HG03565 (cell line): ENCODE data around the gene ESF1.
A peak's percentile ranks its signal among the peaks of the same experiment; 100 is the strongest.
"Not testable (repeated sequence)": the region's sequence is repeated elsewhere in the genome, so short reads cannot be mapped to it uniquely, and the experiment has no call there.

Experiments
- ATAC-seq: cut with Tn5 transposase; IDR thresholded peaks from one replicate; pipeline ENCODE4 v1.9.1; 2021; ENCODE audit warnings: mild to moderate bottlenecking, moderate library complexity; ENCODE audit not compliant: unreplicated experiment

ESF1 gene

GRCh38 chr20:13788167-13788834 is 3.6 kb upstream of the ESF1 start:
- peak; percentile 42 for ATAC-seq

DNA sequence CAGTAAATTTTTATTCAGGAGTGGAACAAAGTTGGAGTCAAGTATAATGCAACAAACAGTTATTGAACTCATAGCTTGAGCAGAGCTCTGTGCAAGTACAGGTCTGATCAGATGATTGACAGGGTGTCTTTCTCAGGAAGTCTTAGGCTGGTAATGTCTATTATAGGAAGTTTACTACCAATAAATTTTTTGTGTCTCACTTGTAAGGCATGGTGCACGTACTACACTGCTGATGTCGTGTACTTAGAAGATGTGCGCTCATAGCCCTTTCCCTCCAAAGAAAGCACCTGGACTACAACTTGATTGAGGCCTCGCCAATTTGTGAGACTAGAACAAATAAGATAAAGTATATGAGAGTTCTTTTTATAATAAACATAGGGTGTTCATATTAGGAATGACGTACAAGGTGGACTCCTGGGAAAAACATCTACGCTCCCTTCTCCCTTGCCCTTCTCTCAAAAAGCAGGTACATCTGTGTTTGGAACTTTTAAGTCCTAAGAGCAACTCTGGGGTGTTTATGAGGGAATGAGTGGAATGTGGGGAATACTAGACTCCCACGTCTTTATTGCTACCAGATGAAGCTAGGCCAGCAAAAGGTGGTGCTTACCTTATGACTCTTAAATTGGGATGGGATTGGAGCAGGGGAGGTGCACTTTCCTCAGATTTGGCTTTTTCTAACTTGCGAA is 1.6 kb upstream of the ESF1 start:
- no peak for ATAC-seq

GRCh38 chr20:13784271-13784892 is 337 bp downstream of the ESF1 start:
- no peak for ATAC-seq

DNA sequence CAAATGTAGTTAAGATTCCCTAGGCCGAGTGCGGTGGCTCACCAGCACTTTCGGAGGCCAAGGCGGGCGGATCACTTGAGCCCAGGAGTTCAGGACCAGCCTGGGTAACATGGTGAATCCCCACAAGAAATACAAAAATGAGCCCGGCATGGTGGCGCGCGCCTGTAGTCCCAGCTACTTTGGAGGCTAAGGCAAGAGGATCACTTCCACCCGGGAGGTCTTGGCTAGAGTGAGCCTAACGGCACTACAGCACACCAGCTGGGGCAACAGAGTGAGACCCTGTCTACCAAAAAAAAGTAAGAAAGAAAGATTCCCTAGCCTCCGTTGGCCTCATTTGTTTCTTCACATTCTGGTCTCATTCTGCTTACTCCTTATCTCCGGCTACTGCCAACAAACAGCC is 1.2 kb downstream of the ESF1 start:
- ATAC-seq: no peak

GRCh38 chr20:13778827-13779226 is 5.9 kb downstream of the ESF1 start:
- peak; percentile 51 for ATAC-seq

DNA sequence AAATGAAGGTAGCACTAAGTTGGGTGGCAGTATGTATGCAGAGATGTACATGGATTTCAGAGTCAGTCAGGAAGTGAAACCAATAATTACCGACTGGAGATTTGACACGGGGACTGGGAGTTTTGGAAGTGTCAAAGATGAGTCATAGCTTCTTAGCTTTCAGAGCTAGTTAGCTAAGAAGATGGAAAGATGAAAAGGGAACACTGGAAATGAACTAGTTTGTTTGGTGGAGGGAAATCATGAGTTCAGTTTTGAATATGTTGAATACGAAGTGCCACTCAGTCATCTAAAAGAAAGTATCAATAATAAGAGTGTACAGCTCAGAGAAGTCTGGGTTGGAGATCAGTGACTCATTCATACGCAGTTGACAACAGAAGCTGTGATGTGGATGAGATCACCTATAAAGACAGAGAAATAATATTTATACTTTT is 7.5 kb downstream of the ESF1 start:
- no peak for ATAC-seq

DNA sequence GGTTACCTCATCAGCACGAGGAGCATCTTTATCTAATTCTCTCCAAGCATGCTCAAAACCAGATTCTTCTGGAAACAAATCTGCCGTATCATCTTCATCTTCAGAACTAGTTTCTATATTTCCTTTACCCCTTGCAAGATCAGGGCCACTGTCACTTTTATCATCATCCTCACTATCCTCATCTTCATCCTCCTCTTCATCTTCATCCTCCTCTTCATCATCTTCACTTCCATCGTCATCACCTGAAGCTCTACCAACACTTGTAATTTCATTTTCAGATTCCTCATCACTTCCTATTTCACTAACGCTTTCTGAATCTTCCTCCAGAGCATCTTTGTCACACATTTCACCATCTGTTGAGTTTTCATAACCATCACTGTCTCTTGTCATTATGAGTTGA is 8.9 kb downstream of the ESF1 start:
- no peak for ATAC-seq

DNA sequence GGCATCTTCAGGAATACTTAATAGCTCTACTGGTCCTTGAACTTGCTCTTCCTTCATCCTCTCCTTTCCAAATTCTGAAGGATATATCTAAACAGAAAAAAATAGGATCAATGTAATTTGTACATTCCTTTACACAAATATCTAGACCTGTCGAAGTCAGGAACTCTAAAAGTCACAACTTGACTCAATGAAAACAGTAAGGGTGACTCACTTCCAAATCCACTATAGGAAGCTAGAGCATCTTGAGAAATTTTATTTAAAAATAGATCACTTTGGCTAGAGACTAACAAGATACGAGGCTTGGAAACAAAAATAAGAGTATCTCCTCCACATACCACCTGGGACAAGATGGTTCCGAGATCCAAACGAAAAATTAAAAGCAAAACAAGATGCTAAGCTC is 12.2 kb downstream of the ESF1 start:
- no peak for ATAC-seq

DNA sequence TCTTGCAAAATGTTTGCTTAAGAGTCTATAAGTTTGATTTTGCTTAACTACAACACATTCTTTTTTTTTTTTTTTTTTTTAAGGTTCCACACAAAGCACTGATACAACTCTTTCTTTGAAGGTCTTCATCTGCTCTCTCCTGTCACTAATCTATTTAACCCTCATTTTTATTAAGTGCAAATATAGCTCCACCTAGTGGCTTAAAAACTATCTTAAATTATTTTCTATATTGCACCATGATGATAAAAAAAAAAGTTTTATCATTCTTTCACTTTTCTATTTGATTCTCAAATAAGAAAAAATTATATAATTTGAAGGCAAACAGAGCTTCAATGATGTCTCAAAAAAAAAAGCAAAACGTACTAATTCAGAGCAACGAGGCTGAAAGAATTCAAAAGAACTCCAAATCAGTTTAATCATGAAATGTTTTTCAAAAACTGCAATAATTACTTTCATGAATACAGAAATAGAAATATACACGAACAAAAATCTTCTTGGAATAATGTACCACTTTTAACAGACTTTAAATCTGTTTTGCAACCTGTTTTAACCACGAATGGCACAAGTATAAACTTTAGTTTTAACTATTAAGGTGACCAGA is 12.8 kb downstream of the ESF1 start:
- ATAC-seq: no peak

- ATAC-seq: no peak
Observed at GRCh38 chr20:13770141-13770540, 14.6 kb downstream of the ESF1 start.

DNA sequence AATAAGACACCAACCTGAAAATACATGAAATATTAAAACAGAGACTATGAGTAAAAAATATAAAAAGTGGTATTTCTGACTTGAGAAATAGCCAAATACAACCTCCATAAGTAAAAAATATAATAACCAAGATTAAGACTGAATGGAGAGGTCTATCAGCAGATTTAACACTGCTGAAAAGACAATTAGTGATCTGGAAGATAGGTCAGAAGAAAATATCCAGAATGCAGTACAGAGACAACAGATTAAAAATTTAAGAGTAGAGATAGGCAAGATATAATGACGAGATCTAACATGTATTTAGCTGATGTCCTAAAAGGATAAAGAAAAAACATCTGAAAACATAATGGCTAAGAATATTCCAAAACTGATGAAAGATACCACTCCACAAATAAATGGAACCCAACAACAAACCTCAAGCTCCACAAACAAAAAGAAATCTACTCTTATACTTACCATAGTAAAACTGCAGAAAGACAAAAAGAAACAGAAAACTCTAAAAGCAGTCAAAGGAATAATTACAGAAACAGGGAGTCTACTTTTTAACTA is 18.8 kb downstream of the ESF1 start:
- ATAC-seq: no peak

GRCh38 chr20:13765299-13765698 is 19.4 kb downstream of the ESF1 start:
- ATAC-seq: no peak

- ATAC-seq: not testable (repeated sequence)
Observed at GRCh38 chr20:13760451-13760946, 24.2 kb downstream of the ESF1 start.

- no peak for ATAC-seq
Observed at GRCh38 chr20:13758884-13759283, 25.8 kb downstream of the ESF1 start.

DNA sequence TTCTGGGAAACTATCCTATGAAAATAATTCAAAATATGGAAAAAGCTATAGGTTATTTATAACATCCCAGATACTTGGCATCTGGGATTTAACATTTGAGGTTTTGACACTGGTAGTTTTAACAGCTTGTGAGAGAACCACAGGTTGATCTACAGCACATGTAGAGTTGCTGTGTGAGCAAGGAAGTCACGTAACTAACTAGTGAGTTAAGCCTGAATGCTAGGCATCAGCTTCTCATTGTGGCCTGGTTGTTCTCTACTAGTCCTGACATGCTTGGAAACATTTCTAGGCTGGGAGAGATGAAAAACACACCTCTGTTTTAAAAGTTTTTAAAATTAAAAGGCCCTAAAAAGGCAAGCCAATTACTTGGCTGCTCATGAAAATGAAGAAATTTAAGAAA is 28.2 kb downstream of the ESF1 start:
- ATAC-seq: no peak

DNA sequence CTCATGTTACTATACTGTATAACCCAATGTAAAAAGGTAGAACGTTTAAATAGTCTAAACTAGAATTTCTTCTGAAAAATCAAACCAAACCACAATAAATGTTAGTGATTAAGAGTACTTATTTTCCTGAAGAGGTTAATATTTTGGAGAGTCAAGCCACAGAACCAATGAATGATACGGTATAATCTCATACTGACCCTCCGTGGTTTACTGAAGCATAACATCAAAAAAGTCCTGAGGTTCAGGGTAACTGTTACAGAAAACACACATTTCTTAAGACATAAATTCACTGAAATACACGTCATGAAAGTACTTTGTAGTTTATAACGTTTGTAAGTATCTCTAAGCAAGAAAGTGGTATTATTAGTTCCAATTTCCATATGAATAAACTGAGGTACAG is 28.9 kb downstream of the ESF1 start:
- no peak for ATAC-seq

GRCh38 chr20:13753436-13754036 is 31.2 kb downstream of the ESF1 start:
- ATAC-seq: no peak

GRCh38 chr20:13749811-13750210 is 34.9 kb downstream of the ESF1 start:
- no peak for ATAC-seq

GRCh38 chr20:13745784-13746183 is 38.9 kb downstream of the ESF1 start:
- no peak for ATAC-seq

GRCh38 chr20:13744352-13744751 is 40.4 kb downstream of the ESF1 start:
- no peak for ATAC-seq

DNA sequence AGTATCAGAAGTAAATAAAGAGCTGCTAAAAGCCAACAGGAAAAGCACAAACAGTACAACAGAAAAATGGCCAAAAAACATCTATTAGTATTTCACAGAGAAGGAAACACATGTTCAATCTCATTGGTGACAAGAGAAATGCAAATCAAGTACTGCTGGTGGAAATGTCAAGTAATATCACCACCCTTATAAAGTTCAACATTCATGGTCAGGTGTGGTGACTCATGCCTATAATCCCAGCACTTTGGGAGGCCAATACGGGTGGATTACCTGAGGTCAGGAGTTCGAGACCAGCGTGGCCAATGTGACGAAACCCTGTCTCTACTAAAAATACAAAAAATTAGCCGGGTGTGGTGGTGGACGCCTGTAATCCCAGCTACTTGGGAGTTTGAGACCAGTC is 42.8 kb downstream of the ESF1 start:
- ATAC-seq: no peak
